Activated gamma-delta T cell treated with anti-CD3 and anti-CD28 coated beads, Interleukin-2, amount 50 U/mL, for 16 hours (primary cell): ENCODE results near the gene OR6S1.
"Not testable (repeated sequence)": the region's sequence is repeated elsewhere in the genome, so short reads cannot be mapped to it uniquely, and the experiment has no call there.

Experiments
- DNase-seq: peaks from one replicate; pipeline ENCODE4 v3.0.0-alpha.2; 2020; ENCODE audit warnings: low read depth

Gene OR6S1

DNA sequence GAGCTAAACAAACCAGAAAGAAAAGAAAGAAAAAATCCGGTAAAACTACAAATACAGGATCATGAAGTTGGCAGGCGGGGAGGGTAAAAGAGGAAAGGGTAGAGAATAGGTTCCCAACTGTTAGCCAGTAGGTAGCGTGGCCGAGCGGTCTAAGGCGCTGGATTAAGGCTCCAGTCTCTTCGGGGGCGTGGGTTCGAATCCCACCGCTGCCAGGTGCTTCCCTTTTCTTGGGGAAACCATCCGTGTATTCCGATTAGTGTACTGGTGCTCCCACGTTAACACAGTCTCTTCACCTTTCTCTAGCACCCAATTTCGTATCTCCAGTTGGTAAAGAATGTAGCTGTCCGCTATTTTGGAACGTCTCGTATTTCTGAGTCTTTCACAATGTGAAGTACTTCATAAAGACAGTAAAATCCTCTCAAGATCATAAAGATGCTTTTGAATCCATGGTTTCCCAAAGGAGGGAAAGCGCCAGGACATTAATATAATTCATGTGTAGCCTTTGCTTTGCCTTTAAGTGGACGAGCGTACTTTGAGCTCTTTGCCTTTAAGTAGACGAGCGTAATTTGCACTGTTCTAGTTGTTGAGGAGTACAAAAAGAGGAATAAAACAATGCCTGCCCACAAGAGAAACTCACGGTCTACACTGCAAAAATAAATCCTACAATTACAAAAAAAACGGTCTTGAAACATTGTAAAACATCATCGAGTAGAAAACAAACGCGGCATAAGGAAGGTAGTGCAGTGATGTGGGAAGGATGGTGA is 31.3 kb downstream of the OR6S1 start:
- peak; percentile 48 for DNase-seq

DNA sequence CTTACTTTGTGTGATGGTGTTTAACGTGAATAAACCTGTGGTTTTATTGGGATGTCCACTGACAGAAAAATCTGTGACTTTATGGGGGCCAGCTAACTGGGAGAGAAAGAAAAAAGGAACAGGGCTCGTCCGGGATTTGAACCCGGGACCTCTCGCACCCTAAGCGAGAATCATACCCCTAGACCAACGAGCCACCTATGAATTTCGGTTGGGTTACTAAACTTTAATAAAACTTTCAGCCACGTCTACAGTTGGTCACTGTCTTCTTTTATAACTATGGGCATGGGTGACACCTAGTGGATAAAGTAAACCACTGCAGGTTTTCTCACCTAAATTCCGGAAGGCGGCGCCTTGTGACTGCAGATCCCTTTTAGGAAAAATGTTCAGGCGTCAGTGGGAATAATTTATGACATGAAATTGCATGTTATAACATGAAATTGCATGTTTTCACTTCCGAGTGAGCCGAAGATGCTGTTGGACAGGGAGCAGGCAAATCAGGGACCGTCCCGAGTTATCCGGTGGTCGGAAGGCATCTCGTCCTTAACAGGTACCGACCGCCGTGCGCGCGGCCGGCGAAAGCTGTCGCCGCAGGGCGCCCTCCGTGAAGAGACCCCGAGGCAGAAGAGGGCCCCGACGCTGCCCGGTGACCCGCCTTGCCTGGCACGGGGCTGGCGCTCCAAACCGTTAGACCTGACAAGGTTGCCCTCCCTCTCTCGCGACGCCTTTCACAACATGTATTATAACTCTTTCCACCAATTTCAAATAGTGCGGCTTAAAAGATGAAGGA is 32.1 kb downstream of the OR6S1 start:
- DNase-seq: peak; percentile 28

DNA sequence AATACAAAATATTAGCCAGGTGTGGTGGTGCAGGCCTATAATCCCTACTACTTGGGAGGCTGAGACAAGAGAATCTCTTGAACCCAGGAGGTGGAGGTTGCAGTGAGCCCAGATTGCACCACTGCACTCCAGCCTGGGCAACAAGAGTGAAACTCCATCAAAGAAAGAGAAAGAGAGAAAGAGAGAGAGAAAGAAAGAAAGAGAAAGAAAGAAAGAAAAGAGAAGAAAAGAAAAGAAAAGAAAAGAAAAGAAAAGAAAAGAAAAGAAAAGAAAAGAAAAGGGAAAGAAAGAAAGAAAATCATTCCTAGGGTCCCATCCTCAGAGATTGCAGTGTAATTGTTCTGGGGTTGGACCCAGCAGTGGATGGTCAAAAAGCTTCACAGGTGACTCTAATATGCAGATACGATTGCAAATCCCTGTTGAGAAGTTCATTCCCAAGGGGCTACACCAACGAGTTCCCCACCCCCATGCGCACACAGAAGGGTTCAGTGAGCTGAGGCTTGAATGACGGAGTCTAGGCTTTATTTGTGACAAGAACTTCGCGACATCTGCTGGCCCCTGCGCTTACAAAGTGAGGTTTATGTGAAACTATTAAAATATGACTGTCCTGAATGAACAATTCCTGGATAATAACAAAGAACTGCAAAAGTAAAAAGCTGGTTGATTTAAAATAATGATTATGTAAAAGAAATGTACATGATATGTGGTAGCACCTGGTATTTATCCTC is 32.9 kb downstream of the OR6S1 start:
- DNase-seq: no peak

DNA sequence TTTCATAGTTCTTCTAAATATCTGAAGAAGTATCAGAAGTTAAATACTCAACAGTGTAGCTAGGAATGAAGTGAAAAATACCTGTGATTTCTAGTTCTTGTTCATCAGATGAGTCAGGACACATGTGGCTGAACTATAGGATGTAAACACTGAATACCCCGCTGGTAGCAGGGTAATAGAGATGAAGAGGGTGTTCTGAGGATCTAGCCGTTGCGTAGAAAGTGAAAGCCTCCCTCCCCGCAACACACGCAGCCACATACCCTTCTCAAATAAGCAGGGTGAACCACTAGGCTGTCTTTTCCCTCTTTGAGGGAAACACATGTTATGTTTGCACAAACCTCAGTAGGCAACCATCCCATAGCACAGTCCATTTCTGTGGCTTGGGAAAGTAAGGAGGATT is 33.9 kb downstream of the OR6S1 start:
- no peak for DNase-seq

DNA sequence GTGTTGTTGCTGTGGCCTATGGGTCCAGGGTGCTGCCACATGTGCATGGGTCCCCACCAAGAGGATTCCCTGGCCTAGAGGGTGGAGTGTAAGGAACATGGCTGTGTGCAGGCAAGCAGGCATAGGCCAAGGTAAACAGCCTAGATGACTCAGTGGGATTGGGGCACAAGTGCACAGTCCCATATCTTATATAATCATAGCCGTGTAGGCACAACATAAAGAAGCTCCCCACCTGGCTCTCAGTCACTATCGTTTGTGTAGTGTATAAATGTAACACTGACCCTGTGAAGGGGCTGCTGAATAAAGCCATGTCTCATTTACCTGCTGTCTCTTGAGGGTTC is 34.6 kb downstream of the OR6S1 start:
- no peak for DNase-seq

DNA sequence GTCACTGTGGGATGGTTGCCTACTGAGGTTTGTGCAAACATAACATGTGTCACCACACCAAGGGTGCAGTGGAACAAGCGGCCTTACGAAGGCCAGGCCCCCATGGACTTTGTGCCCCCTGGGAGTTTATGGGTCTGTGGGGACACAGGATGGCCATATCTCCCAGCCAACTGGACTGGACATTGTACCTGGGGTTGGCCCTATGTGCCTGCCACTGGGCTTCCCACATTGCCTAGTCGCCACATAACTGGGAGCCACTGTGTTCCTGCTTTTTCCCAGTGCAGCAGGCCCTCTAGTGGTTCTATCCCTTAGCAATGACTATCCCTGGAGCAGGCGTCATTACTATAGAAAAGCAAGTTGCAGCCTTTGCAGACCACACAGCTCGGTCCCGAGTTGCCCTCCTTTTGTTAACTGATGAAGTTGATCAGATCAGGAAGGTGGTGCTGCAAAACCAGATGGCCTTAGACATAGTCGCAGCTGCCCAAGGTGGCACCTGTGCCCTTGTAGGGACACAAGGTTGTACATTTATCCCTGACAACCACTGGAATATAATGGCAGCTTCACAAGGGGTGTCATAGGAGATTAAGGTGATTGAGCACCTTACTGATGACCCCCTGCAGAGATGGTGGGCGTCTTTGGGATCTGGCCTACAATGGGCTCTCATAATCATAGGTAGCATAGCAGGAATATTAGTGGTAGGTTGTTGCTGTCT is 35.1 kb downstream of the OR6S1 start:
- DNase-seq: no peak

DNA sequence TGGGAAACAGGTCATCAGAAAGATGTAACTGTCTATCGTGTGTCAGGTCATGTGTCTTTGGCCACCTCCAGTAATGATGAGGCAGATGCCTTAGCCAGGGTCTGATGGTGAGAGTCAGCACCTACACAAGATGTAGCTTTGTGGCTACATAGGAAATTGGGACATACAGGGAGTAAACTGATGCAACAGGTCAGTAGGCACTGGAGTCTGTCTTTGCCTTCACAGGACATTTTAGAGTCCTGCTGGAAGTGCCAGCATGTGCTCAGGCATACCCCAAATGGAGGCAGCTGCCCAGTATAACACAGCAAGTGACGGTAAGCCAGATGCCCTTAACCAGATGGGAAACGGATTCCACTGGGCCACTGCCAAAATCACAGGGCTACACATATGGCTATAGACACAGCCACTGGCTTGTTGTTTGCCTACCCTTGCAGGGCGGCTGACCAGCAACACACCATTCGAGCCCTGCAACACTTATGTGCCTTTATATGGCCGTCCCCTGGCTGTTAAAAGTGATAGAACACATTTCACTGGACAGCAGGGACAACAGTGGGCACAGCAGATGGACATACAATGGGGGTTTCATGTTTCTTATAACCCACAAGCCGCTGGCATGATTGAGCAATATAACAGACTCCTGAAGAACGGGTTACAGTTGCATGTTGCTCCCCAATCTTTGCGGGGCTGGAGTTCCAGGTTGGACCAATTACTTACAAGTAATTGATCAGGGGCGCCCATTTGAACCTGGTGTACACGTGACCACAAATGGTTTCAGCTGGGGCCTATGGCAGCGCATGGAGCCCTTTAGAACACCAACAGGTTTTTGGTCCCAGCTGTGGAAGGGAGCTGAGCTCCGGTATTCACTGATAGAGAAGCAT is 37.4 kb downstream of the OR6S1 start:
- DNase-seq: no peak

DNA sequence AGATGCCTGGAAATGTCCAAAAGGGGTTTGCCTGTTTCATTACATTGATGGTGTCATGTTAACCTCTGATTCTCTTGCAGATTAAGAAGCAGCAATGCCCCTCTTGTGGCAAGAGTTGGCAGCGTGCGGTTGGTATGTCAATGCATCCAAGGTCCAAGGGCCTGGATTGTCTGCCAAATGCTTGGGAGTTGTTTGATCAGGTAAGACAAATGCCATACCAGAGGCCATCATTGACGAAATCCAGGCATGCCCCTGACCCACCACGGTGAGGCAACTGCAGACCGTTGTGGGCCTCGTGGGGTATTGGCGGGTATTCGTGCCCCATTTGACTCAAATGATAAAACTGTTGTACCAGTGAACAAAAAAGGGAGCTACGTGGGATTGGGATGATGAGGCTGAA is 38.9 kb downstream of the OR6S1 start:
- DNase-seq: no peak

DNA sequence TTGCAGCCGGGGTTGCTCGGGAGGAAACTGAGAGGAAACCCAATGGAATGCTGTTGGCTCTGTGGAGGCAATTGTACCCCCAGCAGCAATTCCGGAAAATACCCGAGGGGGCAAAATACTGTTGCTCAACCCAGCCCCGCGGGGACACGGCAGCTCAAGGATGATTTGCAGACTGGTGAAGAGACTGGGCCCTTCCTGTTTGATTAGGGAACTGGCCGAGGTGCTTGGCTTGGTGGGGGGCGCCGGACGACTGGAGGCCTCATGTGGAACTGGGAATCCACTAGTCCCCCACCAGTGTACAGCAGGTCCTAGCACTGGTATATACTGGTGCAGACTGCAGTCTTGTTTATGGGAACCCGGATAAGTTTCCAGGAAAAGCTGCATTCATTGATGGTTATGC is 40.0 kb downstream of the OR6S1 start:
- no peak for DNase-seq

DNA sequence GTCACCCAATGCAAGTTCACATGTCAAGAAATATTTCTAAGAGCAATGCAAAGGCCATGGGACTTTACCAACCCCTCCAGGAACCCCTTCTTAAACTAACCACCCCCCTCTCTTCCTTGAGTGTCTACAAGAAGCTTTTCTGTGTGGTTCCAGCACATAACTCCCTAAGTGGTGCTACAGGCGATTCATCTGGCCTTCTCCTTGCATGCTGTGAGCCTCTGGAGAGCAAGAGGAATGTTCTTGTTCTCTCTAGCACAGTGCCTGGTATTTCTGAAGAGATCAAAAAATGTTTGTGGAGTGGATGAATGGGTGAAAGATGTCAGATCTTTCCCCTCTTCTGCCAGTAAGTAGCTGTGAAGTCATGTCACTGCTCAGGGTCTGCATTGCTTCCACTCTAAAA is 44.4 kb downstream of the OR6S1 start:
- no peak for DNase-seq

DNA sequence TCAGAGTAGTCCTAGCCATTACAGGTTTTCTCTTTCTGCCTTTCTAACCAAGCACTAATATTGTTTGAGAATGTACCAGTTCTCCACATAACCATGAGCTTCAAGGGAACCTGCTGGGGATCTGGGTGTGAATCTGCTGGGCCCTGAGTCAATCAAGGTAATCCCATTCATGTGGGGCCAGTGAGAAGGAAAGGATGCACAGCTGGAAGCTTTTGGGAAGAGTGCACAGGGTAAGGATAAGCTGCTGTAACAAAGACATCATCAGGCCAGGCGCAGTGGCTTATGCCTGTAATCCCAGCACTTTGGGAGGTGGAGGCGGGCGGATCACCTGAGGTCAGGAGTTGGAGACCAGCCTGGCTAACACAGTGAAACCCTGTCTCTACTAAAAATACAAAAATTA is 45.8 kb downstream of the OR6S1 start:
- not testable (repeated sequence) for DNase-seq

DNA sequence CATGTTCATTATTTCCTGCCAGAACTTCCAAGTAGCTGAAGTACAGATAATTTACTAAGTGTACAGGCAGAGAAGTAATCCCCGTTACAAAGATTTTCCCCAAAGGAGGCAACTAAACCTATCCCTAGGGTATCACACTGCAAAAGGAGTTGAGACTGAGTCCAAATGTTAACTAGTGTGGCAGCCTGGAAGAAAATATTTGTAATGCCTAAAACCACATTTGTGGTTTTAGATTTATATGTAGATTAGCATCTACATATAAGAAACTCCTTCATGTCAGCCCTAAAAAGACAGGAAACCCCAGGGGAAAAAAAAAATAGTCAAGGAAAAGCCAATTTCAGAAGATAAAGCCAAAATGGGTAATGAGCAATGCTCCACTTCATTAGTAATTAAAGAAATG is 48.9 kb downstream of the OR6S1 start:
- no peak for DNase-seq

DNA sequence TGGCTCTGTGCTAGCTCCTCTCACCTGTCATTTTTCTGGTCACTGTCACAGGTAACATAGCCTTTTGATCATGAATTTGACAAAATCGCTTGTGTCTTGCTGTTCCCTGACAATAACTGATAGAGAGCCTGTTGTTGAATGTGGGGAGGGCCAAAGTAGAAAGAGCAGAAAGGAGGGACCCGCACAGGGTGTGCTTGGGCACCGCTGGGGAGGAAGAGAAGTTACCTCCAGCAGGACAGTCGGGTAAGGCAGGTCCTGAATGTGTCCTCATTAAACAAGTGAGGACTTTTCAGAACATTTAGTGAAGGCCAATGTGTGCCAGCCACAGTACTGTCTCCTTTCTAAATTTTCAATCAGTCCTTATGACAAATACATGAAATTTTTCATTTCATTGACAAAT is 50.3 kb downstream of the OR6S1 start, which contains the start of gene RNASE12:
Gene RNASE12 (minus strand): TSS at position 142 of the 400 bp plus-strand sequence. CDS start 653 bp downstream, outside the sequence.
- DNase-seq: no peak
